Activated CD4-positive, alpha-beta T cell treated with anti-CD3 and anti-CD28 coated beads, Interleukin-2, amount 10 ng/mL, durations not matched to agents 7 days and 5 days (primary cell): ENCODE measurements around the gene ANO4. TPM values are rescaled to one million over a fixed set of nuclear protein-coding genes. Genes with fewer than 3 reads are reported as not detected.

Experiments
- CTCF ChIA-PET: fragments of 350-600 bp; sonication (Branson Sonifier 250); formaldehyde crosslinking; loops from one replicate; lab custom pipeline; 2021; ENCODE audit warnings: antibody characterized with exemption; lab: Charles Lee
- POLR2A ChIA-PET: fragments of 350-600 bp; sonication (Branson Sonifier 250); formaldehyde crosslinking; loops from one replicate; lab custom pipeline; 2021; ENCODE audit warnings: antibody characterized with exemption; lab: Charles Lee
- DNase-seq: peaks from one replicate; pipeline ENCODE4 v3.0.0-alpha.2; 2020
- H3K27ac Mint-ChIP-seq: one replicate; pipeline ENCODE4 v1.8.0; 2021; ENCODE audit warnings: mild to moderate bottlenecking, moderate library complexity, mixed read lengths
- H3K27me3 Mint-ChIP-seq: one replicate; pipeline ENCODE4 v1.8.0; 2021; ENCODE audit warnings: mixed read lengths
- H3K36me3 Mint-ChIP-seq: one replicate; pipeline ENCODE4 v1.8.0; 2021; ENCODE audit warnings: low read depth, mixed read lengths
- H3K4me1 Mint-ChIP-seq: one replicate; pipeline ENCODE4 v1.8.0; 2021; ENCODE audit warnings: mixed read lengths
- H3K4me3 Mint-ChIP-seq: one replicate; pipeline ENCODE4 v1.8.0; 2021; ENCODE audit warnings: mild to moderate bottlenecking, moderate library complexity, mixed read lengths
- H3K9me3 Mint-ChIP-seq: one replicate; pipeline ENCODE4 v1.8.0; 2021; ENCODE audit warnings: mixed read lengths
- total RNA-seq, 2 experiments: library from RNA; stranded (reverse); gene quantifications; one replicate each; pipeline ENCODE4 v1.2.3, GENCODE V29; 2021

Gene ANO4
- total RNA-seq, 2 experiments from 2014 or later = not detected

DNA sequence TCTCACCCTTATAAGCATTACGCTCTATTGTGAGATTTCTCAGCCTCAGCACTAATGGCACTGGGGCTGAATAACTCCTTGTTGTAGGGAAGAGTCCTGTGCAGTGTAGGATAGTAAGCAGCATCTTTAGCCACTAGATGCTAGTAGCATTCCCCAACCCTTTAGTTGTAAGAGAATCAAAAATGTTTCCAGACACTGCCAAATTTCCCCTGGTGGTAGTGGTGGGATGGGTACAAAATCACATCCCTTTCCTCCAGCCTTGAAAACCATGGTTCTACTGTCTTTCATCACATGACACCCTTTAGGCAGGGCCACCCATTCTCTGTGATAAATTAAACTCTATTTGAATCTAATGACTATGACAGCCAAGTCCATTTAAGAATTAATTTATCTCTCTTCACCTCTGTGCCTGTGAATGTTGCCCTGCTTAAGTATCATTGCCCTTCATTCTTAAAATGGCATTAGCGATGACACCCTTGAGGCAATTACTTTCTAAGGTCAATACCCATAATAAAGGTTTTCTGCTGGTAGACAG is 199.4 kb downstream of the ANO4 start:
- ChIA-PET POLR2A (no interaction called here), CTCF (no interaction called here)
- Mint-ChIP-seq H3K36me3 (no peaks in the 10 kb centered on the region), H3K4me1 (no peaks in the 10 kb centered on the region), H3K4me3 (no peak overlapping the region), H3K27ac (no peak overlapping the region), H3K9me3 (no peaks in the 10 kb centered on the region), H3K27me3 (no peaks in the 10 kb centered on the region)
- no peak for DNase-seq

- CTCF ChIA-PET = no interaction called here
- no peak overlapping the region for H3K27ac Mint-ChIP-seq
- H3K9me3 Mint-ChIP-seq = no peaks in the 10 kb centered on the region
- POLR2A ChIA-PET = no interaction called here
- no peak for DNase-seq
- H3K4me3 Mint-ChIP-seq = no peak overlapping the region
- no peaks in the 10 kb centered on the region for H3K4me1 Mint-ChIP-seq
- no peaks in the 10 kb centered on the region for H3K27me3 Mint-ChIP-seq
- no peaks in the 10 kb centered on the region for H3K36me3 Mint-ChIP-seq
Measured at GRCh38 chr12:100995201-100995600, 200.6 kb downstream of the ANO4 start.

GRCh38 chr12:100995771-100996170 is 201.2 kb downstream of the ANO4 start:
- DNase-seq = no peak
- H3K27ac Mint-ChIP-seq = no peak overlapping the region
- no peaks in the 10 kb centered on the region for H3K9me3 Mint-ChIP-seq
- H3K4me1 Mint-ChIP-seq = no peaks in the 10 kb centered on the region
- ChIA-PET CTCF (no interaction called here), POLR2A (no interaction called here)
- no peak overlapping the region for H3K4me3 Mint-ChIP-seq
- H3K27me3 Mint-ChIP-seq = no peaks in the 10 kb centered on the region
- no peaks in the 10 kb centered on the region for H3K36me3 Mint-ChIP-seq

GRCh38 chr12:101001669-101002068 is 207.1 kb downstream of the ANO4 start:
- no peak for DNase-seq

GRCh38 chr12:101002696-101003419 is 208.3 kb downstream of the ANO4 start:
- POLR2A ChIA-PET = no interaction called here
- Mint-ChIP-seq H3K4me1 (no peaks in the 10 kb centered on the region), H3K36me3 (no peaks in the 10 kb centered on the region), H3K9me3 (no peaks in the 10 kb centered on the region), H3K4me3 (no peak overlapping the region), H3K27ac (no peak overlapping the region), H3K27me3 (no peaks in the 10 kb centered on the region)
- no peak for DNase-seq
- CTCF ChIA-PET = no interaction called here

More at GRCh38 chr12:101001669-101002068, 207.1 kb downstream of the ANO4 start:
- Mint-ChIP-seq H3K4me3 (no peak overlapping the region), H3K27ac (no peak overlapping the region), H3K36me3 (no peaks in the 10 kb centered on the region), H3K27me3 (no peaks in the 10 kb centered on the region), H3K9me3 (no peaks in the 10 kb centered on the region), H3K4me1 (no peaks in the 10 kb centered on the region)
- POLR2A ChIA-PET = no interaction called here
- CTCF ChIA-PET = no interaction called here

- no peak for DNase-seq
- H3K4me3 Mint-ChIP-seq = no peak overlapping the region
- CTCF ChIA-PET = no interaction called here
- no peak overlapping the region for H3K27ac Mint-ChIP-seq
- peaks cover 11% of the 10 kb centered on the region for H3K9me3 Mint-ChIP-seq
- no peaks in the 10 kb centered on the region for H3K4me1 Mint-ChIP-seq
- H3K36me3 Mint-ChIP-seq = no peaks in the 10 kb centered on the region
- H3K27me3 Mint-ChIP-seq = no peaks in the 10 kb centered on the region
- POLR2A ChIA-PET = no interaction called here
Measured at GRCh38 chr12:101004898-101005297, 210.3 kb downstream of the ANO4 start.

DNA sequence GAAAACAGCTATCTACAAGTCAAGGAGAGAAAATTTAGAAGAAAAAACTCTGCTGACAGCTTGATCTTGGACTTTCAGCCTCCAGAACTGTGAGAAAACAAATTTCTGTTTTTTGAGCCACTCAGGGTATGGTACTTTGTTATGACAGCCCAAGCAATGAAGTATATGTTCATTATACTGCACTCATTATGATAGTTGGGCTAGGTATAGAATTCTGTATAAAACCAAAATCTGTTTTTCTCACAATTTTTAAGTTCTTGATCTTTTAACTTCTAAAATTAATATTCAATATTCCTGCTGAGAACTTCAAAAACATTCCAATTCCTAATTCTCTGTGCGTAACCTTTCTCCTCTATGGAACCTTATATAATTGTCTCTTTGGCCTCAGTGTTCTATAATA is 214.7 kb downstream of the ANO4 start:
- CTCF ChIA-PET = no interaction called here
- no peak for DNase-seq
- Mint-ChIP-seq H3K4me3 (no peak overlapping the region), H3K4me1 (no peaks in the 10 kb centered on the region), H3K36me3 (no peaks in the 10 kb centered on the region), H3K9me3 (peaks cover 13% of the 10 kb centered on the region), H3K27ac (no peak overlapping the region), H3K27me3 (peaks cover 1% of the 10 kb centered on the region)
- POLR2A ChIA-PET = interaction anchor here (0.6 kb wide), 1 partner anchor 46 kb away, joined by 3 read pairs; no protein-coding TSS in a partner anchor

DNA sequence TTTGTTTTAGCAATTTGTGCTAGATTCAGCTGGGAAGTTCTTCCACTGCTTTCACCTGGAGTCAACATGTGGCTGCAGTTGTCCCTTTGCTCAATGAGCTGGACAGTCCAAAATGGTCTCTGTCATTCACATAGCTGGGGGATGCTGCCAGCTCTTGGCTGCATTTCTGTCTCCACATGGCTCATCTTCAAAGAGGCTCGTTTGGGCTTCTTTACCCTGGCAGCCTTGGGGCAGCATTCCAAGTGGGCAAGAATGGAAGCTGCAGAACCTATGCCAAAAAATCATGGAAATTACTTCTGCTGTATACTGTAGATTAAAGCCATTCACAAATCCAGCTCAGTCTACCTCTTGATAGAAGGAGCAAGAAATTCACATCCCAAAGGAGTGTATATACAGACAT is 216.3 kb downstream of the ANO4 start:
- DNase-seq = no peak
- peaks cover 1% of the 10 kb centered on the region for H3K27me3 Mint-ChIP-seq
- ChIA-PET CTCF (interaction anchor here (0.7 kb wide), 1 partner anchor 438 kb away, joined by 3 read pairs; no protein-coding TSS in a partner anchor), POLR2A (no interaction called here)
- H3K4me3 Mint-ChIP-seq = no peak overlapping the region
- H3K36me3 Mint-ChIP-seq = no peaks in the 10 kb centered on the region
- H3K27ac Mint-ChIP-seq = no peak overlapping the region
- H3K9me3 Mint-ChIP-seq = peaks cover 13% of the 10 kb centered on the region
- no peaks in the 10 kb centered on the region for H3K4me1 Mint-ChIP-seq

- no peaks in the 10 kb centered on the region for H3K4me1 Mint-ChIP-seq
Measured at GRCh38 chr12:101013993-101014392, 219.4 kb downstream of the ANO4 start.

DNA sequence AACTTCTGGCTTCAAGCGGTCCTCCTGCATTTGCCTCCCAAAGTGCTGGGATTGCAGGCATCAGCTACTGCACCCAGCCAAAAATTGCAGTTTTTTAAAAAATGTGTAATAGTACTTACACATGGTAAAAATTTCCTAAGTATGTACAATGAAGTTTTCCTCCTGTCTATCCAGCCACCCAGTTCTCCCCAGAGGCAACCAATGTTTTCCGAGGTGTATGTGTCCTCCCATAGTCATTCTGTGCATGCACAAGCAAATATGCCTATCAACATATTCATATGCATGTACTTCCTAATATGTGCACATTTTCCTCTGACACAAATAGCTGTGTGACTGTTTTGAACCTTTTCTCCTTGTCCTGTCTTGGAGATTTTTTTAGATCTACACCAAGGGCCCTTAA is 220.5 kb downstream of the ANO4 start:
- H3K27ac Mint-ChIP-seq = no peak overlapping the region
- H3K4me1 Mint-ChIP-seq = no peaks in the 10 kb centered on the region
- peaks cover 1% of the 10 kb centered on the region for H3K27me3 Mint-ChIP-seq
- H3K36me3 Mint-ChIP-seq = no peaks in the 10 kb centered on the region
- no peak for DNase-seq
- POLR2A ChIA-PET = no interaction called here
- H3K9me3 Mint-ChIP-seq = peaks cover 2% of the 10 kb centered on the region
- H3K4me3 Mint-ChIP-seq = no peak overlapping the region
- CTCF ChIA-PET = interaction anchor here (0.6 kb wide), 1 partner anchor 795 kb away, joined by 3 read pairs; no protein-coding TSS in a partner anchor

More at GRCh38 chr12:101013993-101014392, 219.4 kb downstream of the ANO4 start:
- no peaks in the 10 kb centered on the region for H3K36me3 Mint-ChIP-seq
- H3K27me3 Mint-ChIP-seq = peaks cover 1% of the 10 kb centered on the region
- H3K9me3 Mint-ChIP-seq = peaks cover 12% of the 10 kb centered on the region
- no peak overlapping the region for H3K4me3 Mint-ChIP-seq
- H3K27ac Mint-ChIP-seq = no peak overlapping the region
- CTCF ChIA-PET = no interaction called here
- no peak for DNase-seq
- POLR2A ChIA-PET = no interaction called here

DNA sequence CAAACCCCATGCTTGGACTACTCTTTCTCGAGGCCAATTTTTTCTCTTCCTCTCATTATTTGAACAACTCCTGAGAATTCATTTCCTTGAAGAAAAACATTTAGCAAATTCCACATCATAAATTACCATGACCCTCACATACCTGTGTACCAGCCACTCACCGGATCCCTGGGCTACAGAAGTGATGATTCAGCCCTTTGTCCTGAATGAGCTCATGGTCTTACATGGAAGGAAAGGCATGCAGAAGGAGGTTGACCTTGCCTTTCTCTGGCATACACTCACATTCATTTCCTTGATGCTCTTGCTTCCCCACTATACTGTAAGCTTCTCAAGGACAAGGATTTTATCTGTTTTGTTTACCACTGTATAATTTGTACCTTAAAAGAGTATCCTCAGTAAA is 224.0 kb downstream of the ANO4 start:
- CTCF ChIA-PET = no interaction called here
- H3K4me1 Mint-ChIP-seq = no peaks in the 10 kb centered on the region
- H3K27me3 Mint-ChIP-seq = no peaks in the 10 kb centered on the region
- H3K9me3 Mint-ChIP-seq = peaks cover 2% of the 10 kb centered on the region
- POLR2A ChIA-PET = no interaction called here
- H3K27ac Mint-ChIP-seq = no peak overlapping the region
- H3K4me3 Mint-ChIP-seq = no peak overlapping the region
- H3K36me3 Mint-ChIP-seq = no peaks in the 10 kb centered on the region
- DNase-seq = no peak

DNA sequence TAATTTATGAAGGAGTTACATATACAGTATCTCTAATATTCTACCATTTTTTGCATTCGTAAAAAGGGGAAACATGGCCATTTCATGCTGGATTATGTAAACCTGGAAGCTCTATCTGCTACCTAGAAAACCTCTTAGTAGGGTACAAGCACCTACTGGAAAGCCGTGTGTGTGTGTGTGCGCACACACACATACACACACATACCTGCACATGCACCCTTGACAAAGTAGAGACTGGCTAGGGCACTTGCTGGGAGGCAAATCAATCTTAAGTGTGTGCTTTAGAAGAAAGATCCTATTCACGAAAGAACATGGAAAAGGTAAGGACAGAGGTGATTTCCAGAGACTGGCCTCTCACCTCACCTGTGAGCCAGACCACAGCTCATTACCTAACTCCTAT is 224.6 kb downstream of the ANO4 start:
- Mint-ChIP-seq H3K27ac (no peak overlapping the region), H3K9me3 (peaks cover 2% of the 10 kb centered on the region), H3K27me3 (no peaks in the 10 kb centered on the region), H3K4me1 (no peaks in the 10 kb centered on the region), H3K4me3 (no peak overlapping the region), H3K36me3 (no peaks in the 10 kb centered on the region)
- ChIA-PET CTCF (no interaction called here), POLR2A (no interaction called here)
- no peak for DNase-seq

DNA sequence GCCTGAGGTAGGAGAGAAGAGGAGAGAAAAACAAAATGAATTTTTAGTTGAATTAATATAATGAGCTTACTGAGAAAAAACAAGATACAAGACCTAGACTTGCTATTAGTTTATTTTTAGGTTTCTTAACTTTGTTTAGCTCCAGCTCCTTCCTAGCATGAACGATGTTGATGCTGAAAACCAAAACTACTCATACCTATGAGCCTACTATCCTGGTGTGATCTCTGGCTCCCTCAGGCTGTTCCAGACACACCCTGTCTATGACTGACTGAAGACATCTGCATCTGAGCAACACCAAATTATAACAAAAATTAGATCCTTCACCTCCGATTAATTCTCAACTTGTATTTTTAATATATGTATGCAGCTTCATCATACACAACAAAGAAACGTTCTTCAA is 225.1 kb downstream of the ANO4 start:
- CTCF ChIA-PET = no interaction called here
- no peaks in the 10 kb centered on the region for H3K4me1 Mint-ChIP-seq
- no peak for DNase-seq
- peaks cover 2% of the 10 kb centered on the region for H3K9me3 Mint-ChIP-seq
- H3K27ac Mint-ChIP-seq = no peak overlapping the region
- POLR2A ChIA-PET = no interaction called here
- no peak overlapping the region for H3K4me3 Mint-ChIP-seq
- no peaks in the 10 kb centered on the region for H3K36me3 Mint-ChIP-seq
- H3K27me3 Mint-ChIP-seq = no peaks in the 10 kb centered on the region
